ENCODE measurements around the gene DLL3.

DLL3 gene

DNA sequence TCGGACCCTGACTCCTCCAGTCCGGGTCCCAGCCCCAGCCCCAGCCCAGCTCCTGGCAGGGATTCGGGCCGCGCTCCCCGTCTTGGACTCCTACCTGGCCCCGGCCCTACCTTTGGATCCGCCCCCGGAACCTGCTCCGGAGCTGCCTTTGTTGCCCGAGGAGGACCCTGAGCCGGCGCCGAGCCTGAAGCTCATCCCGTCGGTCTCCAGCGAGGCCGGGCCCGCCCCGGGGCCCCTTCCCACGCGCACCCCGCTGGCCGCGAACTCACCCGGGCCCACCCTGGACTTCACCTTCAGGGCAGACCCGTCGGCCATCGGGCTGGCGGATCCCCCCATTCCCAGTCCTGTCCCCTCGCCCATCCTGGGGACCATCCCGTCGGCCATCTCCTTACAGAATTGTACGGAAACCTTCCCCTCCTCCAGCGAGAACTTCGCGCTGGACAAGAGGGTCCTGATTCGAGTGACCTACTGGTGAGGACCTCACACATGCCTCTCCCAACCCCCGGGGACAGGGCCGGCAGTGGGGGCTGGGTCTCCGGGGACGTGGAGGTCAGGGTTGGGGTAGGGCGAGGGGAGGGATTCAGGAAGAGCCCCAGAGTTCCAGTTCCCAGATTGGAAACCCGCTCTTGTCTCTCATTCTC is 16.9 kb downstream of the DLL3 start:
- DNase-seq (ENCODE audit: extremely low read depth, low read depth): no peak
- no peak overlapping the region for H3K4me3 ChIP-seq (replicated peaks; ENCODE audit: low read depth, low read length)
- TF ChIP-seq, protein P1, sequence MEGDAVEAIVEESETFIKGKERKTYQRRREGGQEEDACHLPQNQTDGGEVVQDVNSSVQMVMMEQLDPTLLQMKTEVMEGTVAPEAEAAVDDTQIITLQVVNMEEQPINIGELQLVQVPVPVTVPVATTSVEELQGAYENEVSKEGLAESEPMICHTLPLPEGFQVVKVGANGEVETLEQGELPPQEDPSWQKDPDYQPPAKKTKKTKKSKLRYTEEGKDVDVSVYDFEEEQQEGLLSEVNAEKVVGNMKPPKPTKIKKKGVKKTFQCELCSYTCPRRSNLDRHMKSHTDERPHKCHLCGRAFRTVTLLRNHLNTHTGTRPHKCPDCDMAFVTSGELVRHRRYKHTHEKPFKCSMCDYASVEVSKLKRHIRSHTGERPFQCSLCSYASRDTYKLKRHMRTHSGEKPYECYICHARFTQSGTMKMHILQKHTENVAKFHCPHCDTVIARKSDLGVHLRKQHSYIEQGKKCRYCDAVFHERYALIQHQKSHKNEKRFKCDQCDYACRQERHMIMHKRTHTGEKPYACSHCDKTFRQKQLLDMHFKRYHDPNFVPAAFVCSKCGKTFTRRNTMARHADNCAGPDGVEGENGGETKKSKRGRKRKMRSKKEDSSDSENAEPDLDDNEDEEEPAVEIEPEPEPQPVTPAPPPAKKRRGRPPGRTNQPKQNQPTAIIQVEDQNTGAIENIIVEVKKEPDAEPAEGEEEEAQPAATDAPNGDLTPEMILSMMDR (IDR thresholded peaks at IDR 0.05; ENCODE audit: low read depth, low read length, missing control alignments): no peak

DNA sequence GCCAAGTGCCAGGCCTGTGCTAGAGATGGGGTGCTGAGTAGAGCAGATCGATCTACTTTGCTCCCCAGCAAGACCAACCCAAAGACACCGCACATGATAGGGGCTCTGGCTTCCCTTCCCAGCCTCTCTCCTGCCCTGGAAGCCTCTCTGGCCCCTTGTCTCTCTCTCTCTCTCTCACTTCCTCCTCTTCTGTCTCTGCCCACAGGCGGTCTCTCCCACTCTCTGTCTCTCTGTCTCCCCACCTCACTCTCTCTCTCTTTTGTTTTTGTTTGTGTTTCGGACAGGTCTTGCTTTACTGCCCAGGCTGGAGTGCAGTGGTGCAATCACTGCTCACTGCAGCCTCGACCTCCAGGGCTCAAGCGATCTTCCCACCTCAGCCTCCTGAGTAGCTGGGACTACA is 17.5 kb downstream of the DLL3 start:
- no peak for DNase-seq (ENCODE audit: extremely low read depth, low read depth)
- TF ChIP-seq, protein P1 (IDR thresholded peaks at IDR 0.05; ENCODE audit: low read depth, low read length, missing control alignments): no peak
- H3K4me3 ChIP-seq (replicated peaks; ENCODE audit: low read depth, low read length): no peak overlapping the region

DNA sequence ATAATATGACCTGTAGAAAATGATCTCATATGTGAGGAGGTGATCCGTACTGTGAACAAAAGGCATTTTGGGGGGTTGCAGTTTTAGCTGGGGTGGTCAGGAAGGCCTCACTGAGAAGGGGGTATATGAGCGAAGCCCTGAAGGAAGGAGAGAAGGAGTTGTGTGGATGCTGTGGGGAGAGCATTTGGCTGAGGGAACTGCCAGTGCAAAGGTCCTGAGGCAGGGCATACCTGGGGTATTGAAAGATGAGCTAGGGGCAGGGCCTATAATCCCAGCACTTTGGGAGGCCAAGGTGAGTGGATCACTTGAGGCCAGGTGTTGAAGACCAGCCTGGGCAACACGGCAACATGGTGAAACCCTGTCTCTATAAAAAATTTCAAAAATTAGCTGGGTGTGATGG is 18.7 kb downstream of the DLL3 start:
- TF ChIP-seq, protein P1 (IDR thresholded peaks at IDR 0.05; ENCODE audit: low read depth, low read length, missing control alignments): no peak
- no peak overlapping the region for H3K4me3 ChIP-seq (replicated peaks; ENCODE audit: low read depth, low read length)
- no peak for DNase-seq (ENCODE audit: extremely low read depth, low read depth)

DNA sequence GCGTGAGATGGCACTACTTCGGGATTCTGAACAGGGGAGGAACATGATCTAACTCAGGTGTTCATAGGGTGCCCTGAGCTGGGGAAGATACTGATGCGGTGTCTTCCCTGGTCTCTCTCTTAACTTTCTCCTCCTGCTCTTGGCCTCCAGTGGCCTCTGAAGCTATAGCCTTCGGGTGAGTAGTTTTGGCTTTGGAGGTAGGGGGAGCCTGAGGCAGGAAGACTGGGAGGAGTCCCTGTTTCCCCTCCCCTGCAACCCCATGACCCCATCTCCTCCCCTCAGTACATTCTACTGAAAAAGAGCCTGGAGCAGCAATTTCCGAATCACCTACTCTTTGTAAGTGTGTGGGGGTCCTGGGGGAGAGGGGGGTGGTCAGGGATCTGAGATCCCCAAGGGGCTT is 19.7 kb downstream of the DLL3 start:
- no peak overlapping the region for H3K4me3 ChIP-seq (replicated peaks; ENCODE audit: low read depth, low read length)
- TF ChIP-seq, protein P1 (IDR thresholded peaks at IDR 0.05; ENCODE audit: low read depth, low read length, missing control alignments): no peak
- DNase-seq (ENCODE audit: extremely low read depth, low read depth): no peak

DNA sequence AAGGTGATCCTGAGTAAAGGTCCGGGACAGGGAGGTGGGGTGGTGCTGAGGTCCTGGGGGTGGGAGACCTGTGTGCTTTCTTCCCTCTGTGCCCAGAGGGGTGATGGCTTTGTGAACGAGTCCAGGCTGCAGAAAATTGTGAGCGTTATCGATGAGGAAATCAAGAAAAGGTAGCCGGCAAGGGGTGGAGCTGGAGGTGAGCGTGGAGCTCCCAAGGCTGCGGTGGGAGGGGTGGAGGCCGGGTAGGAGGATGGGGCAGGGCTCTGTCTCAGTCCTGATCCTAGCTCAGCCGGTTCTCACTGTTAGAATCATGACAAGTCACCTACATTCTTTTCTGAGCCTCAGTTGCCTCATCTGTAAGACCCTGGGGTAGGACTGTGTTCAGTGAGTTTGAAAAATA is 20.2 kb downstream of the DLL3 start:
- no peak overlapping the region for H3K4me3 ChIP-seq (replicated peaks; ENCODE audit: low read depth, low read length)
- no peak for DNase-seq (ENCODE audit: extremely low read depth, low read depth)
- TF ChIP-seq, protein P1 (IDR thresholded peaks at IDR 0.05; ENCODE audit: low read depth, low read length, missing control alignments): no peak

DNA sequence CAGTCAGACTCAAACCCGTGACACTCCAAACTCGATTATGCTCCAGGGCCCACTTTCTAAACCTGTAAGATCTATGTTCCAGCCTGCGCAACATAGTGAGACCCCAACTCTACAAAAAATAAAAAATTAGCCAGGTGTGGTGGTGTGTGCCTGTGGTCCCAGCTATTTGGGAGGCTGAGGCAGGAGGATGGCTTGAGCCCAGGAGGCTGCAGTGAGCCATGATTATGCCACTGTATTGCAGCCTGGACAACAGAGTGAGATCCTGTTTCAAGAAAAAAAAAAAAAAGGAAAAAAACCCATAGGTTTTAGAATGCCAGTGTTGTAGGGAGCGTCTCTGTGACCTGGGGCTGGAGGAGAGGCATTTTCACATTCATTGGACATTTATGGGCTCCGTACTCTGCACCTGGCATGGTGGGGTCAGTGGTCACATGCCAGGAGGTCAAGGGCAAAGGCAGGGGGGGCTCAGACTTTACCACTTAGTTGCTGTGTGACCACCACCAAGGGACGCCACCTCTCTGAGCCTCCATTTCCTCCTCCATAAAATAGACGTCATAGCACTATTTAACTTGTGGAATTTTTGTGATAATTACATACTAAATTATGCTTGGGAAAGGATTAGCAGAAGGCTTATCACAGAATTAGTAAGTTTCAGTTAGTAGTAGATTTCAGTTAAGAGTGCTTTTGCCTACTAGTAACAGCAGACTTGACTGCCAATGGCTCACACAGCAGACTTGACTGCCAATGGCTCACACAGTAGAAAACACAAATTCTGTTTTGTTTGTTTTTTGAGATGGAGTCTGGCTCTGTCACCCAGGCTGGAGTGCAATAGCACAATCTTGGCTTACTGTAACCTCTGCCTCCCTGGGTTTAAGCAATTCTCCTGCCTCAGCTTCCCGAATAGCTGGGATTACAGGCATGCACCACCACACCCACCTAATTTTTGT is 22.1 kb downstream of the DLL3 start:
- TF ChIP-seq, protein P1 (IDR thresholded peaks at IDR 0.05; ENCODE audit: low read depth, low read length, missing control alignments): no peak
- no peak overlapping the region for H3K4me3 ChIP-seq (replicated peaks; ENCODE audit: low read depth, low read length)
- no peak for DNase-seq (ENCODE audit: extremely low read depth, low read depth)

Data from HFF-Myc (cell line).